HCT116 (cell line): Measurements from ENCODE around the gene CCDC92. TPM values are rescaled to one million over a fixed set of nuclear protein-coding genes. Genes with fewer than 3 reads are reported as not detected.
A peak's percentile ranks its signal among the peaks of the same experiment; 100 is the strongest.

Source experiments
- ATAC-seq: fragments of 200-7000 bp; cut with Tn5 transposase; 2 replicates; pipeline ENCODE4 v1.9.1; 2020; ENCODE audit warnings: mild to moderate bottlenecking, moderate library complexity
- BruUV-seq: library from RNA; stranded (reverse); fragments of 400-500 nt; replicated peaks from 2 replicates; lab custom pipeline; 2021; lab: Mats Ljungman, UMichigan
- CTCF ChIA-PET: fragments of 300-600 bp; sonication (Branson Sonifier 250); formaldehyde crosslinking; loops from one replicate; lab custom pipeline; 2021; ENCODE audit warnings: antibody characterized with exemption; lab: Charles Lee
- POLR2A ChIA-PET: fragments of 300-600, 350-600 bp; sonication (Branson Sonifier 250); formaldehyde crosslinking; loops from one replicate; lab custom pipeline; 2021; ENCODE audit warnings: antibody characterized with exemption; lab: Charles Lee
- RAD21 ChIA-PET, 2 experiments: fragments of 300-600 bp; sonication (Branson Sonifier 250); formaldehyde crosslinking; loops; one replicate each; lab custom pipeline; 2023; ENCODE audit warnings: low total read pairs in 2 of 2; ENCODE audit not compliant: uncharacterized antibody in 2 of 2, unreplicated experiment in 2 of 2, low non-redundant PET in 1 of 2; lab: Charles Lee
- DNase-seq: peaks from one replicate; pipeline ENCODE4 v3.0.0-alpha.2; 2010; ENCODE audit warnings: low read depth, low spot score
- H2AFZ ChIP-seq: fragments of 200-600 bp; shearing (Covaris generic), sonication (generic); 2 replicates; pipeline ENCODE4 v1.6.1; 2017; ENCODE audit warnings: low read depth, mixed run types, mixed read lengths, antibody characterized with exemption, low read length; ENCODE audit not compliant: poor library complexity, severe bottlenecking
- H3K27ac ChIP-seq: 2 replicates; pipeline ENCODE4 v1.5.1; 2012; ENCODE audit warnings: low read depth, low read length
- H3K27me3 ChIP-seq: fragments of 200-600 bp; sonication (generic); 2 replicates; pipeline ENCODE4 v1.6.1; 2016; ENCODE audit warnings: mixed run types, low read length, mixed read lengths; ENCODE audit not compliant: insufficient read depth
- H3K36me3 ChIP-seq, 2 experiments: fragments of 200-500 bp in 1 of 2; fragments of 200-600 bp in 1 of 2; sonication (Bioruptor generic) in 1 of 2; sonication (generic) in 1 of 2; 2 replicates each; pipeline versions ENCODE4 v1.5.1 to v1.6.1; 2014 to 2016; ENCODE audit warnings: low read length in 2 of 2, inconsistent platforms in 1 of 2, mixed read lengths in 1 of 2, mixed run types in 1 of 2; ENCODE audit not compliant: insufficient read depth in 2 of 2, control insufficient read depth in 1 of 2
- H3K4me1 ChIP-seq, 2 experiments: fragments of 200-600 bp in 1 of 2; sonication (generic) in 1 of 2; 2 replicates each; pipeline versions ENCODE4 v1.5.1 to v1.6.1; 2012 to 2017; ENCODE audit warnings: low read length in 2 of 2, inconsistent platforms in 1 of 2, mild to moderate bottlenecking in 1 of 2, mixed read lengths in 1 of 2, mixed run types in 1 of 2, moderate library complexity in 1 of 2; ENCODE audit not compliant: insufficient read depth in 2 of 2, control insufficient read depth in 1 of 2
- H3K4me2 ChIP-seq: fragments of 200-600 bp; sonication (generic); 2 replicates; pipeline ENCODE4 v1.6.1; 2017; ENCODE audit warnings: mixed run types, low read length, mixed read lengths
- H3K4me3 ChIP-seq, 2 experiments: fragments of 200-600 bp in 1 of 2; sonication (generic) in 1 of 2; replicated peaks in 1 of 2; 2 replicates each; pipeline ENCODE4 v1.5.1; 2011 to 2016; ENCODE audit warnings: low read length in 2 of 2, control low read depth in 1 of 2, low read depth in 1 of 2, mild to moderate bottlenecking in 1 of 2, mixed read lengths in 1 of 2, mixed run types in 1 of 2
- H3K79me2 ChIP-seq: fragments of 200-600 bp; sonication (generic); 2 replicates; pipeline ENCODE4 v1.6.1; 2017; ENCODE audit warnings: mild to moderate bottlenecking, mixed run types, low read length, moderate library complexity, mixed read lengths; ENCODE audit not compliant: insufficient read depth
- H3K9ac ChIP-seq: fragments of 200-600 bp; sonication (generic); 2 replicates; pipeline ENCODE4 v1.6.1; 2016; ENCODE audit warnings: low read length, mixed read lengths
- H3K9me2 ChIP-seq: fragments of 200-600 bp; sonication (generic), shearing (Covaris generic); 2 replicates; pipeline ENCODE4 v1.6.1; 2017; ENCODE audit warnings: mixed run types, mild to moderate bottlenecking, moderate library complexity; ENCODE audit not compliant: insufficient read depth
- H3K9me3 ChIP-seq, 2 experiments: fragments of 200-500 bp in 1 of 2; fragments of 200-600 bp in 1 of 2; sonication (Bioruptor generic) in 1 of 2; sonication (generic) in 1 of 2; 2 replicates each; pipeline ENCODE4 v1.6.1; 2014 to 2017; ENCODE audit warnings: low read length in 2 of 2, mixed read lengths in 2 of 2, inconsistent platforms in 1 of 2, low read depth in 1 of 2, mild to moderate bottlenecking in 1 of 2, mixed run types in 1 of 2, moderate library complexity in 1 of 2; ENCODE audit not compliant: control insufficient read depth in 1 of 2, insufficient read depth in 1 of 2
- H4K20me1 ChIP-seq: fragments of 200-600 bp; sonication (generic), shearing (Covaris generic); 2 replicates; pipeline ENCODE4 v1.6.1; 2017; ENCODE audit warnings: mixed run types, mild to moderate bottlenecking, moderate library complexity; ENCODE audit not compliant: insufficient read depth
- ELF1 ChIP-seq: IDR thresholded peaks from 2 replicates; pipeline ENCODE4 v1.6.1; 2012; ENCODE audit warnings: low read depth, borderline replicate concordance
- EZH2phosphoT487 ChIP-seq: fragments of 200-600 bp; IDR thresholded peaks from 2 replicates; pipeline ENCODE4 v1.6.1; 2018; ENCODE audit warnings: antibody characterized with exemption, borderline replicate concordance
- POLR2A ChIP-seq: IDR thresholded peaks from 2 replicates; pipeline ENCODE4 v1.7.0; 2011; ENCODE audit warnings: borderline replicate concordance; ENCODE audit not compliant: insufficient read depth, insufficient read length; ENCODE audit errors: extremely low read depth
- POLR2AphosphoS5 ChIP-seq: IDR thresholded peaks from 2 replicates; pipeline ENCODE4 v1.6.1; 2011; ENCODE audit warnings: mild to moderate bottlenecking, low read depth, low read length, moderate library complexity
- REST ChIP-seq: IDR thresholded peaks from 2 replicates; pipeline ENCODE4 v1.6.1; 2012; ENCODE audit warnings: low read depth
- SRF ChIP-seq: IDR thresholded peaks from 2 replicates; pipeline ENCODE4 v1.6.1; 2012; ENCODE audit warnings: low read depth
- TCF7L2 ChIP-seq: IDR thresholded peaks from 2 replicates; pipeline ENCODE4 v1.7.0; 2011; ENCODE audit warnings: borderline replicate concordance, inconsistent platforms; ENCODE audit not compliant: insufficient read depth, insufficient read length; ENCODE audit errors: extremely low read depth
- ZFX ChIP-seq: fragments of 450-650 bp; IDR thresholded peaks from 2 replicates; pipeline ENCODE4 v1.6.1; 2017
- ZNF274 ChIP-seq: fragments of 200-500 bp; sonication (Bioruptor generic); IDR thresholded peaks from 2 replicates; pipeline ENCODE4 v1.6.1; 2014; ENCODE audit warnings: mild to moderate bottlenecking, low read depth, low read length, inconsistent platforms
- intact Hi-C: fragments of 100-400 bp; cut with micrococcal nuclease; formaldehyde crosslinking; loops from 2 replicates; pipeline ENCODE4 v1.10.0; 2022
- total RNA-seq: library from RNA; stranded (reverse); gene quantifications from one replicate; pipeline ENCODE4 v1.2.1, GENCODE V29; 2021; ENCODE audit not compliant: unreplicated experiment
- TF ChIP-seq, protein P1 (sequence below), 3 experiments: fragments of 200-600 bp in 1 of 3; sonication (generic) in 1 of 3; IDR thresholded peaks in 2 of 3; conservative IDR thresholded peaks in 1 of 3; 2 replicates each; pipeline ENCODE4 v1.5.1; 2012 to 2017; ENCODE audit warnings: low read depth in 2 of 3, low read length in 2 of 3, antibody characterized with exemption in 1 of 3, borderline replicate concordance in 1 of 3, control low read depth in 1 of 3, mild to moderate bottlenecking in 1 of 3, mixed read lengths in 1 of 3, mixed run types in 1 of 3, moderate library complexity in 1 of 3; ENCODE audit not compliant: insufficient read depth in 1 of 3
- TF ChIP-seq, protein P2 (sequence below): IDR thresholded peaks from 2 replicates; pipeline ENCODE4 v1.6.1; 2012

The CCDC92 gene
- total RNA-seq, 1 experiment from 2014 or later, result 9.7 TPM

DNA sequence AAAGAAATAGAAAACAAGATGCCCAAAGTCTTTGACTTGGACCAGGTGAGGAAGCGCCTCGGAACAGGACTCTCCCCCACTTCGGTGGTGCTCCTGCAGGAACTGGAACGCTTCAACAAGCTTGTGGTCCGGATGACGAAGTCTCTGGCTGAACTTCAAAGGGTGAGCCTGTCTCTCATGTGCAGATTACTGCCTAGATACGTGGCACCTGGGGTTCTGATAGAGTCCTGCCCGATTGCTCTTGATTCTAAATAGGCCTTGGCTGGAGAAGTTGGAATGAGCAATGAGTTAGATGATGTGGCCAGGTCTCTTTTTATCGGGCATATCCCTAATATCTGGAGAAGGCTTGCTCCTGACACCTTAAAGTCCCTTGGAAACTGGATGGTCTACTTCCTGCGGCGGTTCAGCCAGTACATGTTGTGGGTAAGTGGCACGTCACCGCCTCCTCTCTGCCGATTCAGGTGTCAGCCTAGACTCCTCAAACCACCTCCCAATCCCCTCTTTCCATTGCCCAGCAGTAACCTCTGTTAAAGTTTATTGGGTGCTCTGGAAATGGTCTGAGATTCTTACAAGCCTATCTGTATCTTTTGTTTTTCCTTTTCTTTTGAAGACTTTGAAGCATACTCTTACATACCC lies 40.8 kb downstream of the CCDC92 start:
- Histone ChIP-seq H2AFZ (no peak overlapping the region), H4K20me1 (no peaks in the 10 kb centered on the region), H3K27ac (no peak overlapping the region), H3K4me3 (no peak overlapping the region), H3K4me2 (no peak overlapping the region), H3K27me3 (no peaks in the 10 kb centered on the region), H3K79me2 (no peaks in the 10 kb centered on the region), H3K9me3 (no peaks in the 10 kb centered on the region), H3K4me1 (no peaks in the 10 kb centered on the region), H3K9ac (no peak overlapping the region), H3K36me3 (no peaks in the 10 kb centered on the region), H3K9me2 (no peaks in the 10 kb centered on the region)
- ChIA-PET CTCF (no interaction called here), POLR2A (no interaction called here), RAD21 (no interaction called here)
- BruUV-seq, result no TSS peak
- ATAC-seq, result no peak
- no peak for DNase-seq
- intact Hi-C loops, result no loop called here
- TF ChIP-seq SRF (no peak), ZNF274 (no peak)
- TF ChIP-seq, protein P1, sequence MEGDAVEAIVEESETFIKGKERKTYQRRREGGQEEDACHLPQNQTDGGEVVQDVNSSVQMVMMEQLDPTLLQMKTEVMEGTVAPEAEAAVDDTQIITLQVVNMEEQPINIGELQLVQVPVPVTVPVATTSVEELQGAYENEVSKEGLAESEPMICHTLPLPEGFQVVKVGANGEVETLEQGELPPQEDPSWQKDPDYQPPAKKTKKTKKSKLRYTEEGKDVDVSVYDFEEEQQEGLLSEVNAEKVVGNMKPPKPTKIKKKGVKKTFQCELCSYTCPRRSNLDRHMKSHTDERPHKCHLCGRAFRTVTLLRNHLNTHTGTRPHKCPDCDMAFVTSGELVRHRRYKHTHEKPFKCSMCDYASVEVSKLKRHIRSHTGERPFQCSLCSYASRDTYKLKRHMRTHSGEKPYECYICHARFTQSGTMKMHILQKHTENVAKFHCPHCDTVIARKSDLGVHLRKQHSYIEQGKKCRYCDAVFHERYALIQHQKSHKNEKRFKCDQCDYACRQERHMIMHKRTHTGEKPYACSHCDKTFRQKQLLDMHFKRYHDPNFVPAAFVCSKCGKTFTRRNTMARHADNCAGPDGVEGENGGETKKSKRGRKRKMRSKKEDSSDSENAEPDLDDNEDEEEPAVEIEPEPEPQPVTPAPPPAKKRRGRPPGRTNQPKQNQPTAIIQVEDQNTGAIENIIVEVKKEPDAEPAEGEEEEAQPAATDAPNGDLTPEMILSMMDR (IDR thresholded peaks at IDR 0.05 in 2 of 3, conservative IDR thresholded peaks at IDR 0.05 in 1 of 3; ENCODE audit: borderline replicate concordance in 1 of 3, insufficient read depth in 1 of 3, low read depth in 2 of 3, low read length in 2 of 3), result peak in 2 of 3 experiments; percentile 6 to 25; a peak in 2 of 6 replicates

GRCh38 chr12:123929946-123930583 lies 42.6 kb downstream of the CCDC92 start:
- H3K27me3 ChIP-seq, result no peaks in the 10 kb centered on the region
- no peaks in the 10 kb centered on the region for H4K20me1 ChIP-seq
- no peak overlapping the region for H3K27ac ChIP-seq
- H2AFZ ChIP-seq, result no peak overlapping the region
- H3K9me3 ChIP-seq, result no peaks in the 10 kb centered on the region
- ChIA-PET CTCF (no interaction called here), RAD21 (no interaction called here), POLR2A (no interaction called here)
- no peak overlapping the region for H3K4me2 ChIP-seq
- ATAC-seq (no peak), DNase-seq (no peak)
- H3K4me1 ChIP-seq, result no peaks in the 10 kb centered on the region
- no TSS peak for BruUV-seq
- no peak overlapping the region for H3K4me3 ChIP-seq
- intact Hi-C loops, result no loop called here
- H3K9ac ChIP-seq, result no peak overlapping the region
- TF ChIP-seq POLR2A (no peak), REST (no peak), SRF (no peak), POLR2AphosphoS5 (no peak), EZH2phosphoT487 (no peak), ZFX (no peak), ELF1 (no peak), TCF7L2 (no peak)
- TF ChIP-seq, protein P2, sequence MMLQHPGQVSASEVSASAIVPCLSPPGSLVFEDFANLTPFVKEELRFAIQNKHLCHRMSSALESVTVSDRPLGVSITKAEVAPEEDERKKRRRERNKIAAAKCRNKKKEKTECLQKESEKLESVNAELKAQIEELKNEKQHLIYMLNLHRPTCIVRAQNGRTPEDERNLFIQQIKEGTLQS, result no peak
- no peaks in the 10 kb centered on the region for H3K9me2 ChIP-seq
- no peaks in the 10 kb centered on the region for H3K79me2 ChIP-seq
- H3K36me3 ChIP-seq, result no peaks in the 10 kb centered on the region
